MM.1S (cell line): ENCODE measurements around the gene IFRD2.

Experiments
- CTCF ChIP-seq: fragments of 300-600 bp; sonication (generic); IDR thresholded peaks from 2 replicates; pipeline ENCODE4 v1.5.1; 2016; ENCODE audit warnings: antibody characterized with exemption, low read length, mixed read lengths
- EZH2 ChIP-seq: fragments of 300-600 bp; sonication (generic); optimal IDR thresholded peaks from 2 replicates; pipeline ENCODE3; 2017; ENCODE audit warnings: low read depth, mild to moderate bottlenecking, antibody characterized with exemption, low read length, mixed read lengths
- EZH2phosphoT487 ChIP-seq: fragments of 300-600 bp; sonication (generic); IDR thresholded peaks from 2 replicates; pipeline ENCODE4 v1.6.1; 2018; ENCODE audit warnings: antibody characterized with exemption, low read length

GRCh38 chr3:50333744-50334328 lies 41.6 kb upstream of the IFRD2 start:
- TF ChIP-seq EZH2, result no peak
- no peak for TF ChIP-seq CTCF
- no peak for TF ChIP-seq EZH2phosphoT487
